ENCODE data around the gene PYROXD2. TPM values are rescaled to one million over a fixed set of nuclear protein-coding genes. Genes with fewer than 3 reads are reported as not detected.

PYROXD2 gene
- total and polyA plus RNA-seq, 9 donors = 4.6 to 14.1 (median 10.0) TPM

- no peaks in the 10 kb centered on the region for H3K36me3 ChIP-seq
- H3K4me3 ChIP-seq = no peak overlapping the region
- H3K4me1 ChIP-seq (ENCODE audit: insufficient read depth) = peaks cover 11% of the 10 kb centered on the region
- H3K27ac ChIP-seq = no peak overlapping the region
- no peaks in the 10 kb centered on the region for H3K27me3 ChIP-seq
- DNase-seq = no peak
- no peak for TF ChIP-seq CTCF (IDR thresholded peaks at IDR 0.05)
- TF ChIP-seq POLR2A (IDR thresholded peaks at IDR 0.05) = no peak
- TF ChIP-seq EP300 (IDR thresholded peaks at IDR 0.05) = no peak
- H3K9me3 ChIP-seq = no peaks in the 10 kb centered on the region
- WGBS, 3 donors = 91 to 95% (median 95%) methylated on average over 4 of the region's 4 CpGs
- intact Hi-C loops (cut with DNase I) = no loop called here
Observed at GRCh38 chr10:98408799-98409198, 6.2 kb downstream of the PYROXD2 start.

- Histone ChIP-seq H3K4me1 (ENCODE audit: insufficient read depth) (peaks cover 11% of the 10 kb centered on the region), H3K36me3 (no peaks in the 10 kb centered on the region), H3K27me3 (no peaks in the 10 kb centered on the region), H3K9me3 (no peaks in the 10 kb centered on the region), H3K27ac (no peak overlapping the region), H3K4me3 (no peak overlapping the region)
- WGBS, 3 donors = 89 to 95% (median 90%) methylated on average over 17 to 18 of the region's 18 CpGs
- DNase-seq = no peak
- TF ChIP-seq POLR2A (IDR thresholded peaks at IDR 0.05) = no peak
- TF ChIP-seq CTCF (IDR thresholded peaks at IDR 0.05) = no peak
- no peak for TF ChIP-seq EP300 (IDR thresholded peaks at IDR 0.05)
- intact Hi-C loops (cut with DNase I) = no loop called here
Observed at GRCh38 chr10:98407744-98408241, 7.2 kb downstream of the PYROXD2 start.

- Histone ChIP-seq H3K4me3 (no peak overlapping the region), H3K4me1 (ENCODE audit: insufficient read depth) (peaks cover 11% of the 10 kb centered on the region), H3K36me3 (no peaks in the 10 kb centered on the region), H3K27ac (no peak overlapping the region), H3K27me3 (no peaks in the 10 kb centered on the region), H3K9me3 (no peaks in the 10 kb centered on the region)
- no peak for DNase-seq
- intact Hi-C loops (cut with DNase I) = no loop called here
- no peak for TF ChIP-seq EP300 (IDR thresholded peaks at IDR 0.05)
- no peak for TF ChIP-seq CTCF (IDR thresholded peaks at IDR 0.05)
- TF ChIP-seq POLR2A (IDR thresholded peaks at IDR 0.05) = no peak
- 73 to 76% (median 75%) methylated on average over 23 of the region's 23 CpGs for WGBS, 3 donors
Observed at GRCh38 chr10:98407017-98407743, 7.8 kb downstream of the PYROXD2 start.

- Histone ChIP-seq H3K9me3 (no peaks in the 10 kb centered on the region), H3K4me1 (ENCODE audit: insufficient read depth) (no peaks in the 10 kb centered on the region), H3K27ac (no peak overlapping the region), H3K4me3 (no peak overlapping the region), H3K27me3 (no peaks in the 10 kb centered on the region), H3K36me3 (no peaks in the 10 kb centered on the region)
- TF ChIP-seq CTCF (IDR thresholded peaks at IDR 0.05) = no peak
- TF ChIP-seq POLR2A (IDR thresholded peaks at IDR 0.05) = no peak
- TF ChIP-seq EP300 (IDR thresholded peaks at IDR 0.05) = no peak
- no peak for DNase-seq
- intact Hi-C loops (cut with DNase I) = no loop called here
- WGBS, 3 donors = 83 to 90% (median 89%) methylated on average over 12 of the region's 12 CpGs
Observed at GRCh38 chr10:98405422-98405821, 9.6 kb downstream of the PYROXD2 start.
